ENCODE data around the gene GSTK1. TPM values are rescaled to one million over a fixed set of nuclear protein-coding genes. Genes with fewer than 3 reads are reported as not detected.

GSTK1 gene
- total and polyA plus RNA-seq, 4 donors, result 98.9 to 253 (median 187) TPM

DNA sequence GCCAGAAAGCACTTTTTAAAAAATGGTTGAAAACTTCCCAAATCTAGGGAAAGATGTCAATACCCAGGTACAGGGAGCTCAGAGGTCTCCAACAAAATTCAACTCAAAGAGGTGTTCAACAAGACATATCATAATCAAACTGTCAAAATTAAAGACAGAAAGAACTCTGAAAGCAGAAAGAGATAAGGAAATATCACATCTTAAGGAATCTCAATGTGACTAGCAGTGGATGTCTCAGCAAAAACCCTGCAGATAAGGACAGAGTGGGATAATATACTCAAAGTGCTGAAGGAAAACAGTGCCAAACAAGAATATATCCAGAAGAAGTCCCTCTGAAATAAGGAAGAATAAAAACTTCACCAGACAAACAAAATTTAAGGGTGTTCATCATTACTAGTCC, 13.0 kb upstream of the GSTK1 start:
- Histone ChIP-seq H3K9ac (ENCODE audit: low read depth in 1 of 2, low read length in 2 of 2) (no peak overlapping the region), H3K4me3 (ENCODE audit: low read depth in 1 of 3, low read length in 3 of 3) (no peak overlapping the region), H3K4me1 (ENCODE audit: control insufficient read depth in 4 of 4, insufficient read depth in 4 of 4, low read length in 3 of 4) (peaks cover 8 to 22% (median 14%) of the 10 kb centered on the region in 4 donors), H3K27ac (ENCODE audit: low read depth in 1 of 2, low read length in 2 of 2) (no peak overlapping the region), H3K9me3 (ENCODE audit: control insufficient read depth in 4 of 4, low read length in 3 of 4) (no peaks in the 10 kb centered on the region), H3K36me3 (ENCODE audit: control insufficient read depth in 4 of 4, insufficient read depth in 3 of 4, low read depth in 1 of 4, low read length in 3 of 4) (no peaks in the 10 kb centered on the region), H3K27me3 (ENCODE audit: control insufficient read depth in 4 of 4, insufficient read depth in 4 of 4, low read length in 3 of 4) (no peaks in the 10 kb centered on the region)
- TF ChIP-seq RXRA (IDR thresholded peaks at IDR 0.05), result no peak
- TF ChIP-seq, protein P1, sequence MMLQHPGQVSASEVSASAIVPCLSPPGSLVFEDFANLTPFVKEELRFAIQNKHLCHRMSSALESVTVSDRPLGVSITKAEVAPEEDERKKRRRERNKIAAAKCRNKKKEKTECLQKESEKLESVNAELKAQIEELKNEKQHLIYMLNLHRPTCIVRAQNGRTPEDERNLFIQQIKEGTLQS (IDR thresholded peaks at IDR 0.05), result no peak
- TF ChIP-seq HNF4G (IDR thresholded peaks at IDR 0.05), result no peak
- TF ChIP-seq GABPA (IDR thresholded peaks at IDR 0.05 in 1 of 2, conservative IDR thresholded peaks at IDR 0.05 in 1 of 2), result no peak
- TF ChIP-seq, protein P2, sequence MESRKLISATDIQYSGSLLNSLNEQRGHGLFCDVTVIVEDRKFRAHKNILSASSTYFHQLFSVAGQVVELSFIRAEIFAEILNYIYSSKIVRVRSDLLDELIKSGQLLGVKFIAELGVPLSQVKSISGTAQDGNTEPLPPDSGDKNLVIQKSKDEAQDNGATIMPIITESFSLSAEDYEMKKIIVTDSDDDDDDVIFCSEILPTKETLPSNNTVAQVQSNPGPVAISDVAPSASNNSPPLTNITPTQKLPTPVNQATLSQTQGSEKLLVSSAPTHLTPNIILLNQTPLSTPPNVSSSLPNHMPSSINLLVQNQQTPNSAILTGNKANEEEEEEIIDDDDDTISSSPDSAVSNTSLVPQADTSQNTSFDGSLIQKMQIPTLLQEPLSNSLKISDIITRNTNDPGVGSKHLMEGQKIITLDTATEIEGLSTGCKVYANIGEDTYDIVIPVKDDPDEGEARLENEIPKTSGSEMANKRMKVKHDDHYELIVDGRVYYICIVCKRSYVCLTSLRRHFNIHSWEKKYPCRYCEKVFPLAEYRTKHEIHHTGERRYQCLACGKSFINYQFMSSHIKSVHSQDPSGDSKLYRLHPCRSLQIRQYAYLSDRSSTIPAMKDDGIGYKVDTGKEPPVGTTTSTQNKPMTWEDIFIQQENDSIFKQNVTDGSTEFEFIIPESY (IDR thresholded peaks at IDR 0.05), result no peak
- no peak for TF ChIP-seq SP1 (IDR thresholded peaks at IDR 0.05)
- TF ChIP-seq, protein P3, sequence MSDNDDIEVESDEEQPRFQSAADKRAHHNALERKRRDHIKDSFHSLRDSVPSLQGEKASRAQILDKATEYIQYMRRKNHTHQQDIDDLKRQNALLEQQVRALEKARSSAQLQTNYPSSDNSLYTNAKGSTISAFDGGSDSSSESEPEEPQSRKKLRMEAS (IDR thresholded peaks at IDR 0.05), result no peak
- no peak for TF ChIP-seq EGR1 (IDR thresholded peaks at IDR 0.05; ENCODE audit: low read depth in 2 of 2)
- TF ChIP-seq RAD21 (IDR thresholded peaks at IDR 0.05), result no peak
- TF ChIP-seq, protein P4, sequence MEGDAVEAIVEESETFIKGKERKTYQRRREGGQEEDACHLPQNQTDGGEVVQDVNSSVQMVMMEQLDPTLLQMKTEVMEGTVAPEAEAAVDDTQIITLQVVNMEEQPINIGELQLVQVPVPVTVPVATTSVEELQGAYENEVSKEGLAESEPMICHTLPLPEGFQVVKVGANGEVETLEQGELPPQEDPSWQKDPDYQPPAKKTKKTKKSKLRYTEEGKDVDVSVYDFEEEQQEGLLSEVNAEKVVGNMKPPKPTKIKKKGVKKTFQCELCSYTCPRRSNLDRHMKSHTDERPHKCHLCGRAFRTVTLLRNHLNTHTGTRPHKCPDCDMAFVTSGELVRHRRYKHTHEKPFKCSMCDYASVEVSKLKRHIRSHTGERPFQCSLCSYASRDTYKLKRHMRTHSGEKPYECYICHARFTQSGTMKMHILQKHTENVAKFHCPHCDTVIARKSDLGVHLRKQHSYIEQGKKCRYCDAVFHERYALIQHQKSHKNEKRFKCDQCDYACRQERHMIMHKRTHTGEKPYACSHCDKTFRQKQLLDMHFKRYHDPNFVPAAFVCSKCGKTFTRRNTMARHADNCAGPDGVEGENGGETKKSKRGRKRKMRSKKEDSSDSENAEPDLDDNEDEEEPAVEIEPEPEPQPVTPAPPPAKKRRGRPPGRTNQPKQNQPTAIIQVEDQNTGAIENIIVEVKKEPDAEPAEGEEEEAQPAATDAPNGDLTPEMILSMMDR (IDR thresholded peaks at IDR 0.05; ENCODE audit: low read depth, low read length, missing input control), result no peak
- TF ChIP-seq, protein P5, sequence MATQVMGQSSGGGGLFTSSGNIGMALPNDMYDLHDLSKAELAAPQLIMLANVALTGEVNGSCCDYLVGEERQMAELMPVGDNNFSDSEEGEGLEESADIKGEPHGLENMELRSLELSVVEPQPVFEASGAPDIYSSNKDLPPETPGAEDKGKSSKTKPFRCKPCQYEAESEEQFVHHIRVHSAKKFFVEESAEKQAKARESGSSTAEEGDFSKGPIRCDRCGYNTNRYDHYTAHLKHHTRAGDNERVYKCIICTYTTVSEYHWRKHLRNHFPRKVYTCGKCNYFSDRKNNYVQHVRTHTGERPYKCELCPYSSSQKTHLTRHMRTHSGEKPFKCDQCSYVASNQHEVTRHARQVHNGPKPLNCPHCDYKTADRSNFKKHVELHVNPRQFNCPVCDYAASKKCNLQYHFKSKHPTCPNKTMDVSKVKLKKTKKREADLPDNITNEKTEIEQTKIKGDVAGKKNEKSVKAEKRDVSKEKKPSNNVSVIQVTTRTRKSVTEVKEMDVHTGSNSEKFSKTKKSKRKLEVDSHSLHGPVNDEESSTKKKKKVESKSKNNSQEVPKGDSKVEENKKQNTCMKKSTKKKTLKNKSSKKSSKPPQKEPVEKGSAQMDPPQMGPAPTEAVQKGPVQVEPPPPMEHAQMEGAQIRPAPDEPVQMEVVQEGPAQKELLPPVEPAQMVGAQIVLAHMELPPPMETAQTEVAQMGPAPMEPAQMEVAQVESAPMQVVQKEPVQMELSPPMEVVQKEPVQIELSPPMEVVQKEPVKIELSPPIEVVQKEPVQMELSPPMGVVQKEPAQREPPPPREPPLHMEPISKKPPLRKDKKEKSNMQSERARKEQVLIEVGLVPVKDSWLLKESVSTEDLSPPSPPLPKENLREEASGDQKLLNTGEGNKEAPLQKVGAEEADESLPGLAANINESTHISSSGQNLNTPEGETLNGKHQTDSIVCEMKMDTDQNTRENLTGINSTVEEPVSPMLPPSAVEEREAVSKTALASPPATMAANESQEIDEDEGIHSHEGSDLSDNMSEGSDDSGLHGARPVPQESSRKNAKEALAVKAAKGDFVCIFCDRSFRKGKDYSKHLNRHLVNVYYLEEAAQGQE (IDR thresholded peaks at IDR 0.05), result no peak
- no peak for TF ChIP-seq TAF1 (conservative IDR thresholded peaks at IDR 0.05)
- TF ChIP-seq JUND (IDR thresholded peaks at IDR 0.05), result no peak
- TF ChIP-seq NR2F2 (IDR thresholded peaks at IDR 0.05), result no peak
- no peak for TF ChIP-seq HNF4A (conservative IDR thresholded peaks at IDR 0.05)
- no peak for TF ChIP-seq FOXA1 (IDR thresholded peaks at IDR 0.05)
- TF ChIP-seq FOXA2 (IDR thresholded peaks at IDR 0.05), result no peak
- no peak for DNase-seq (ENCODE audit: low spot score)

DNA sequence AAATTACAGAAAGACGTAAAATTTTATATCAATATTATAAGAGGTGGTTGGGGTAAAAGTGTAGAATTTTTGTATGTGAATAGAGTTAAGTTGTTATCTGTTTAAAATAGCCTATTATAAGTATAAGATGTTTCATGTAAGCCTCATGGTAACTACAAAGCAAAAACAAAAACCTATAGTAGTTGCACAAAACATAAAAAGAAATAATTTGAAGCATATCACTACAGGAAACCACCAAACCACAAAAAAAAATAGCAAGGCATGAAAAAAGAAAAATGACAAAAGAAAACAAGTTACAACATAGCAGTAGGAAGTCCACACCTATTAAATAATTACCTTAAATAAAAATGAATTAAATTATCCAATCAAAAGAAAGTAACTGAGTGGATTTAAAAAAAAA, 12.4 kb upstream of the GSTK1 start:
- no peaks in the 10 kb centered on the region for H3K9me3 ChIP-seq (ENCODE audit: control insufficient read depth in 4 of 4, low read length in 3 of 4)
- no peak overlapping the region for H3K27ac ChIP-seq (ENCODE audit: low read depth in 1 of 2, low read length in 2 of 2)
- 94% methylated on average over 1 of the region's 1 CpG for WGBS

More for the DNA sequence above, 12.4 kb upstream of the GSTK1 start:
- H3K4me1 ChIP-seq (ENCODE audit: control insufficient read depth in 4 of 4, insufficient read depth in 4 of 4, low read length in 3 of 4), result peaks cover 8 to 22% (median 14%) of the 10 kb centered on the region in 4 donors
- H3K9ac ChIP-seq (ENCODE audit: low read depth in 1 of 2, low read length in 2 of 2), result no peak overlapping the region
- DNase-seq (ENCODE audit: low spot score), result no peak
- TF ChIP-seq JUND (IDR thresholded peaks at IDR 0.05) (no peak), NR2F2 (IDR thresholded peaks at IDR 0.05) (no peak), YY1 (IDR thresholded peaks at IDR 0.05) (no peak), FOXA1 (IDR thresholded peaks at IDR 0.05) (no peak), RXRA (IDR thresholded peaks at IDR 0.05) (no peak), RAD21 (IDR thresholded peaks at IDR 0.05) (no peak), EGR1 (IDR thresholded peaks at IDR 0.05; ENCODE audit: low read depth in 2 of 2) (no peak)
- TF ChIP-seq, protein P1 (IDR thresholded peaks at IDR 0.05), result no peak
- TF ChIP-seq, protein P4 (IDR thresholded peaks at IDR 0.05; ENCODE audit: low read depth, low read length, missing input control), result no peak
- TF ChIP-seq, protein P5 (IDR thresholded peaks at IDR 0.05), result no peak
- no peaks in the 10 kb centered on the region for H3K36me3 ChIP-seq (ENCODE audit: control insufficient read depth in 4 of 4, insufficient read depth in 3 of 4, low read depth in 1 of 4, low read length in 3 of 4)
- no peaks in the 10 kb centered on the region for H3K27me3 ChIP-seq (ENCODE audit: control insufficient read depth in 4 of 4, insufficient read depth in 4 of 4, low read length in 3 of 4)
- H3K4me3 ChIP-seq (ENCODE audit: low read depth in 1 of 3, low read length in 3 of 3), result no peak overlapping the region
